ENCODE measurements around the gene KIFC3.
"Not testable (repeated sequence)": the region's sequence is repeated elsewhere in the genome, so short reads cannot be mapped to it uniquely, and the experiment has no call there.

The KIFC3 gene

DNA sequence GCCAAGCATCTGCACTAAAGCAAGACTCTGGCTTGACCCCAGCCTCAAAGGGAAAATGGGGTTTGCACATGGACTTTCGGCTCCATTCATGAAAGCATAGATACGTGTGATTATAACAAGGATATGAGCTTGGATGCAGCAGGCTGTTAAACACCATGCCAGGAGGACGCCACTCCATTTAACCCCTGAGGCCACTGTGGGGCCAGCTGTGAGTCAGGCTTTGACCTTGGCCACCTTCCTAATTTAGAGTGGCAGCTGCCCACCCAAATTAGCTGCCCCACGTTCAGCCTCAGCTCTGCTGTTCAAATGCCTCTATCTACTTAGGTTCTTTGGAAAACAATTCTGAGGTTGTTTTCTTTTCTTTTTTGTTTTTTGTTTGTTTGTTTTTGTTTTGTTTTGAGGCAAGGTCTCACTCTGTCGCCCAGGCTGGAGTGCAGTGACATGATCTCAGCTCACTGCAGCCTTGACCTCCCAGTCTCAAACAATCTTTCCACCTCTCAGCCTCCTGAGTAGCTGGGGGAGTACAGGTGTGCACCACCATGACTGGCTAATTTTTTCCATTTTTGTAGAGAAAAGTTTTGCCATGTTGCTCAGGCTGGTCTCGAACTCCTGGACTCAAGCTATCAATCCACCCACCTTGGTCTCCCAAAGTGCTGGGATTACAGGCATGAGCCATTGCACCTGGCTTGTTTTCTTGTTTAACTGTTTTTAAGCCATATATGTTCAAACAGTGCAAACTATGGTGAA lies 23.2 kb upstream of the KIFC3 start:
- DNase-seq (ENCODE audit: low read depth in 2 of 2) = no peak

GRCh38 chr16:57824888-57825287 lies 22.6 kb upstream of the KIFC3 start:
- no peak for DNase-seq (ENCODE audit: low read depth in 2 of 2)

DNA sequence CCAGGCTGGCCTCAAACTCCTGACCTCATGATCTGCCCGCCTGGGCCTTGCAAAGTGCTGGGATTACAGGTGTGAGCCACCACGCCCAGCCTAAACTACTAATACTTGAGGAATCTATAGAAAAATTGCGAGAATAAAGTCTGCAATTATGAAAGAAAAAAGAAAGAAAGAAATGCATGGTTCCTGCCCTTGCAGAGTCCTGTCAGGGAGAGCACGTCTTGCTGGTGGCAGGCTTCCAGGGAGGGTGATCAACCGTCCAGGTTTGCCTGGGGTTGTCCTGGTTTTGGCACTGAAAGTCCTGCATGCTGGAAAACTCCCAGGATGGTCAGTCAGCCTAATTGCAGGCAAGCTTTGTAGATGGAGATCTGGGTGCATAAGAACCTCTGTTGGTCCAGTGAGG lies 21.5 kb upstream of the KIFC3 start:
- DNase-seq (ENCODE audit: low read depth in 2 of 2) = no peak

DNA sequence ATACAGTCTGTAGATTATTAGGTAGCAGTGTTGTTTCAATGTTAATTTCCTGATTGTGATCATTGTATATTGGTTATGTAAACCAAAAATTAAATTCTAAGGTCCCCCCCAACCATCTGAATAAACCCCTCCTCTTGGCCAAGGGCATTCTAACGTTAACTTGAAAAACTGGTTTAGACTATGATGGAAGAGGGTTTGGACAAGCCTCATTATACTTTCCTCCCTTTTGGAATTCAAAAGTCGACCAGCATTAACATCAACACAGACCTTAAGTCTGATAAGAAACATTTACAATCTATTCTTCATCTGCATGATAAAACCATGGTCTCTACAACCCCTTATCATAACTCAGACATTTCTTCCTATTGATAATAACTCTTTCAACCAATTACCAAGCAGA lies 20.6 kb upstream of the KIFC3 start:
- DNase-seq (ENCODE audit: low read depth in 2 of 2) = no peak

- no peak for DNase-seq (ENCODE audit: low read depth in 2 of 2)
Observed at GRCh38 chr16:57822018-57822553, 19.8 kb upstream of the KIFC3 start.

- no peak for DNase-seq (ENCODE audit: low read depth in 2 of 2)
Observed at GRCh38 chr16:57821149-57821971, 19.1 kb upstream of the KIFC3 start.

GRCh38 chr16:57818377-57819064 lies 16.2 kb upstream of the KIFC3 start:
- DNase-seq (ENCODE audit: low read depth in 2 of 2) = no peak

DNA sequence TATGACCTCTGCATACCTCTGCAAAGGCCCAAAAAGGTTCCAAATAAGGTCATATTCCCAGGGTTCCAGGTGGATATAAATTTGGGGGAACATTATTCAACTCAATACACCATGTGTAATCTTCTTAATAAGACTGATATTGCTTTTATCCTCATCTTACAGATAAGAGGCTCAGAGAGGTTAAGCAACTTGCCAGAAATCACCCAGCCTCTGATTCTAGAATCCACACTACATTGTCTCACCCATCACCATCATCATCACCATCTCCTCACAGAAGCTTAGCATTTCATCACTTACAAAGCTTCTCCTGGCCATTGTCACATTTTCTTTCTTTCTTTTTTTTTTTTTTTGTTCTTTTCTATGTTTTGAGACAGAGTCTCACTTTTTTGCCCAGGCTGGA lies 15.4 kb upstream of the KIFC3 start:
- DNase-seq (ENCODE audit: low read depth in 2 of 2) = no peak

- peak; percentile 18 to 34 for DNase-seq (ENCODE audit: low read depth in 2 of 2)
Observed at GRCh38 chr16:57815987-57816745, 13.9 kb upstream of the KIFC3 start.

DNA sequence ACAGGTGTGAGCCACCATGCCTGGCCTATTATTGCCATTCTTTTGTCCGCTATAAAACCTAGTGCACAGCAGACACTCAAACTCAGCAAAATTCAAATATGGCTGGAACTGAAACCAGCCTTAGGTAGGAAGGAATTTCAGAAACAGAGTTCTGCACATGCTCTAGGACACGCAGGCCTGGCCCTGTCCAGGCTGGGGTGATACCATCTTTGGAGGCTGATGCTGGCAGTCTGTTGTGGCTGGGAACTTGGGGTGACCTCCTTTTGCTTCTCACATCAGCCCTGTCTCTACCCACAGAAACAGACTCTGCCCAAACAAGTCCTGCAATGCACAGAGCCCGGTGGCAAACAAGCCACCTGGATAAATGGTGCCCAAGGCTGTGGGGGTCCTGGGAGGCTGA lies 12.6 kb upstream of the KIFC3 start:
- DNase-seq (ENCODE audit: low read depth in 2 of 2) = no peak

DNA sequence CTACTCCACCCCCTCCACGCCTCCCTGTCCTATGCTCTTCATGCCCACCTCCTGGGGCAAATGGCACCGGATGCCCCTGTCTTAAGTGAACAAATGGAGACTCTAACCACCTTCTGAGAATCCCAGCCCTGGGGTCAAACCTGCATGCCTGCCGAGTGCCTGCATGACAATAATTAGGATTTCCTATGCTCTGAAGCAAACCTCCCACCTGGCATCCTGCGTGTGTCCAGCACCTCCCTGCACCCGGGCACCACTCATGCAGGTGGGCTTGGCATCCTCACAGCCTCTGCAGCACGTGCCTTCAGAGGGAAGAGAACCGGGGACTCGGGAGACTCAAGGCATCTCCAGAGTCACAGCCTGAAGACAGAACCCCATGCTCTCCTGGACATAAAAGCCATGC lies 11.2 kb upstream of the KIFC3 start:
- DNase-seq (ENCODE audit: low read depth in 2 of 2) = no peak

DNA sequence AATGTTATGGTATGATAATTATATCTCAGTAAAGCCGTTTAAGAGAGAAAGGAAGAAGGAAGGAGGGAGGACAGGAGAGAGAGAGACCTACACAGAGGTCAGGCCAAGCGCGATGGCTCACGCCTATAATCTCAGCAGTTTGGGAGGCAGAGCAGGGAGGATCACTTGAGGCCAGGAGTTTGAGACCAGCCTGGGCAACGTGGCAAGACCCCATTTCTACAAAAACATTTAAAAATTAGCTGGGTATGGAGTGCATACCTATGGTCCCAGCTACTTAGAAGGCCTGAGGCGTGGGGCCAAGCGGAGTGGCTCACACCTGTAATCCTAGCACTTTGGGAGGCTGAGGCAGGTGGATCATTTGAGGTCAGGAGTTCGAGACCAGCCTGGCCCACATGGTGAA lies 9.0 kb upstream of the KIFC3 start:
- not testable (repeated sequence) for DNase-seq (ENCODE audit: low read depth in 2 of 2)

DNA sequence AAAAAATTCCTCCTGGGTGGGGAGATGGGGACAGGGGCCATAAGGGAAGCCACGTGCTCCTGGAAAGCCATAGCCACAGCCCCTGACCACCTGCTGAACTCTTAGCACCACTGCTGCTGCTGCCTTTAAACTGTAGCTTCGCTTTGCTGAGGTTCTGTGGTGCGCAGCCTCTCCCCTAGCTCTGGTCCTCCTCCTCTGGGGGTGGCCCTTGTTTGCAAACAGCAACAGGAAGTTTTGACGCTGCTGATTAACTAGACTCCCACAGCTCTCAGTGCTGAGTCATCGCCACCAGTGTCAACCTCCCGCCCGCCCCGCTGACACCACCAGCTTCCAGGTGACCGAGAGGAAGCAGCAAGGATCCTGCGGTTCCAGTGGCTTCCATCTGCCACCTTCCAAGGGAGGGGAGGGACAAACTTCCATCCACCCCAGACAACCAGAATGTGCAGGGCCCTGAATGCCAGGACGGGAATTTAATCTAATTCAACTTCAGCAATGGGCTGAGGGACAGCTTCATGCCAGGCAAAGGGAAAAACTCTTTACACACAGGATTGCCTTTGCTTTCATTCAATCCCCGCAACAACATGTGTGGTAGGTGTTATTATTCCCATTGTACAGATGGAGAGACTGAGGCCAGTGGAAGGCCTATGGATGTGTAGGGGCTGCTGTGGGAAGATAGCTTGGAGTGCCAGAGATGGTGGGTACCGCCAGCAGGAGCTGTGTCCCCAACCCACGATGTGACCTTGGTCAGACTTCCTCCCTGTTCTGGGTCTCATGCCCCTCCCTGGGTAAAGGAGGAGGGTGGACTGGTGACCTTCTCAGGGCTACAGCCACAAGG lies 8.1 kb upstream of the KIFC3 start:
- peak; percentile 55 to 62 for DNase-seq (ENCODE audit: low read depth in 2 of 2)

- DNase-seq (ENCODE audit: low read depth in 2 of 2) = no peak
Observed at GRCh38 chr16:57809276-57810196, 7.2 kb upstream of the KIFC3 start.

- DNase-seq (ENCODE audit: low read depth in 2 of 2) = no peak
Observed at GRCh38 chr16:57808589-57809228, 6.4 kb upstream of the KIFC3 start.

- peak; percentile 40 to 59 for DNase-seq (ENCODE audit: low read depth in 2 of 2)
Observed at GRCh38 chr16:57807968-57808528, 5.8 kb upstream of the KIFC3 start.

DNA sequence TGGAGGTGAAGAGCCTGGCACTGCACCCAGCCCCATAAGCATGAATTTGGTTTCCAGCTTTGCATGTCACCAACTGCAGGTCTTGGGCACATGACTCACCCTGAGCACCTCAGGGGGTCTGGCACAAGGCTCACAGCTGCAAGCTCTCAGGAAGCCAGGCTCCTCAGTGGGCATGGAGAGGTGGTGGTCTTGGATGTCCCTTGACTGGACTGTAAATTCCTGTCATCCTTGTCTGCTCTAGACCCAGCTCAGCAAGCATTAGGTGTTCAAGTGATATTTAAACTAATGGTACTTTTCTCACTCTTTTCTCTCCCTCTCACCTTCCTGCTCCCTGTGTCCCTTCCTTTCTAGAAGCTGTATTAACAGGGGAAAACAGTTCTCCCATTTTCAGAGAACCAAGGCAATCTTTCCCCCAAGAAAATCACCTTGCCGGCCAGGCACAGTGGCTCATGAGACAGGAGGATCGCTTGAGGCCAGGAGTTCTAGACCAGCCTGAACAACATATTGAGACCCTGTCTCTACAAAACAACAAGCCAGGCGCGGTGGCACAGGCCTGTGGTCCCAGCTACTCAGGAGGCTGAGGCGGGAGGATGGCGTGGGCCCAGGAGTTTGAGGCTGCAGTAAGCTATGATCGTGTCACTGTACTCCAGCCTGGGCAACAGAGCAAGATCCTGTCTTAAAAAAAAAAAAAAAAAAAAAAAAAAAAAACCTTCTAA lies 5.1 kb upstream of the KIFC3 start:
- DNase-seq (ENCODE audit: low read depth in 2 of 2) = no peak

GRCh38 chr16:57805176-57805575 lies 2.9 kb upstream of the KIFC3 start:
- DNase-seq (ENCODE audit: low read depth in 2 of 2) = no peak
